ENCODE data around the gene HHAT.

Gene HHAT

GRCh38 chr1:210412240-210412639, 83.5 kb downstream of the HHAT start:
- H3K27me3 ChIP-seq (replicated peaks; ENCODE audit: control insufficient read depth, insufficient read depth, low read length), result no peaks in the 10 kb centered on the region
- TF ChIP-seq CTCF (IDR thresholded peaks at IDR 0.05; ENCODE audit: insufficient read depth, low read length, poor library complexity, severe bottlenecking), result no peak
- no peak for DNase-seq (ENCODE audit: extremely low read depth, insufficient read length)
- H3K36me3 ChIP-seq (ENCODE audit: control insufficient read depth, insufficient read depth, low read length), result no peaks in the 10 kb centered on the region
- H3K4me3 ChIP-seq (replicated peaks; ENCODE audit: low read depth, low read length), result no peak overlapping the region

- no peak overlapping the region for H3K4me3 ChIP-seq (replicated peaks; ENCODE audit: low read depth, low read length)
- DNase-seq (ENCODE audit: extremely low read depth, insufficient read length), result no peak
- no peaks in the 10 kb centered on the region for H3K27me3 ChIP-seq (replicated peaks; ENCODE audit: control insufficient read depth, insufficient read depth, low read length)
- H3K36me3 ChIP-seq (ENCODE audit: control insufficient read depth, insufficient read depth, low read length), result no peaks in the 10 kb centered on the region
- no peak for TF ChIP-seq CTCF (IDR thresholded peaks at IDR 0.05; ENCODE audit: insufficient read depth, low read length, poor library complexity, severe bottlenecking)
These were observed 85.2 kb downstream of the HHAT start for GRCh38 chr1:210413951-210414350.

DNA sequence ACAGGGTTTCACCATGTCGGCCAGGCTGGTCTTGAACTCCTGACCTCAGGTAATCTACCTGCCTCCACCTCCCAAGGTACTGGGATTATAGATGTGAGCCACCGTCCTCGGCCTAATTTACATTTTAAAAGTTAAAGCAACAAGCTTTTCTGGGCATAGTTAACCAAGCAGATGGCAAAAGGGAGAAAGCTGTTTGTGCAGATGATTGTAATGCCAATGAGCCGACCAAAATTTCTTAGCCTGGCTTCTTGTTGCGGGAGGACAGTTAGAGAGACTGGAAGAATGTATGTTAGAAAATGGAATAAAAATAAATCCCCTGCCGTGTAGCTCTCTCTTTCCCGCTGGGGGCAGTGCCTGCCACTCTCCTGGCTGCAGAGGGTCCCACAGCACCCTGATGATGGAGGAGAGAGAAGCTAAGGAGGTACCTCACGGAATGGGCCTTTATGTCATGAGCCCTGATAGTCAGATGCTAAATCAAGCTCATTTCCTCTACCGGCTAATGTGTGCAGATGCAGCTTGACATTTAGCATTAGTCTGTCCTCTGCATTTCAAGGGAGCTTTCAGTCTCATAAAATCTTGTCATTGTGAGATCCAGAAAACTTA, 87.2 kb downstream of the HHAT start:
- Histone ChIP-seq H3K27me3 (replicated peaks; ENCODE audit: control insufficient read depth, insufficient read depth, low read length) (no peaks in the 10 kb centered on the region), H3K4me3 (replicated peaks; ENCODE audit: low read depth, low read length) (no peak overlapping the region), H3K36me3 (ENCODE audit: control insufficient read depth, insufficient read depth, low read length) (no peaks in the 10 kb centered on the region)
- DNase-seq (ENCODE audit: extremely low read depth, insufficient read length), result no peak
- no peak for TF ChIP-seq CTCF (IDR thresholded peaks at IDR 0.05; ENCODE audit: insufficient read depth, low read length, poor library complexity, severe bottlenecking)

- Histone ChIP-seq H3K36me3 (ENCODE audit: control insufficient read depth, insufficient read depth, low read length) (no peaks in the 10 kb centered on the region), H3K4me3 (replicated peaks; ENCODE audit: low read depth, low read length) (no peak overlapping the region), H3K27me3 (replicated peaks; ENCODE audit: control insufficient read depth, insufficient read depth, low read length) (no peaks in the 10 kb centered on the region)
- DNase-seq (ENCODE audit: extremely low read depth, insufficient read length), result no peak
- no peak for TF ChIP-seq CTCF (IDR thresholded peaks at IDR 0.05; ENCODE audit: insufficient read depth, low read length, poor library complexity, severe bottlenecking)
These were observed 88.0 kb downstream of the HHAT start for GRCh38 chr1:210416681-210417080.

DNA sequence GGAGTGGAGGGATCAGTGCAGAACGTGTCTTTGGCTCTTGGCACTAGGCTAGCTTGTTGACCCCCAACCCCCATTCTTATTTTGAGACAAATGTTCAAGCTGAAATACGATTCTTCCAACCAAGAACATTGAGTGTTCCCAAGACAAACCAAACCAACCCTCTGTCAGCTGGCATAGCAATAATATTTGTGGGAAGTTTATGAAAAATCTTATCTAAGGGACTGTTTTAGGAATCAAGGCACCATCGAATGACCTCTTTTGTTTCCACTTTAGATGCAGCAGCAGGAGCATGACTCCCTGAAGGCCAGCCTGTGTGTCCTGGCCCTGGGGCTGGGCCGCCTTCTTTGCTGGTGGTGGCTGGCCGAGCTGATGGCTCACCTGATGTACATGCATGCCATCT, 89.2 kb downstream of the HHAT start:
- no peak for DNase-seq (ENCODE audit: extremely low read depth, insufficient read length)
- Histone ChIP-seq H3K4me3 (replicated peaks; ENCODE audit: low read depth, low read length) (no peak overlapping the region), H3K36me3 (ENCODE audit: control insufficient read depth, insufficient read depth, low read length) (no peaks in the 10 kb centered on the region), H3K27me3 (replicated peaks; ENCODE audit: control insufficient read depth, insufficient read depth, low read length) (no peaks in the 10 kb centered on the region)
- no peak for TF ChIP-seq CTCF (IDR thresholded peaks at IDR 0.05; ENCODE audit: insufficient read depth, low read length, poor library complexity, severe bottlenecking)
